ENCODE measurements around the gene ASTE1.

GRCh38 chr3:131007256-131007655, 19.4 kb downstream of the ASTE1 start:
- TF ChIP-seq POLR2A (IDR thresholded peaks at IDR 0.05; ENCODE audit: low read length) (no peak), GATA1 (IDR thresholded peaks at IDR 0.05; ENCODE audit: low read depth, low read length) (no peak)
